Ishikawa (cell line): ENCODE data around the gene PLPP4.

Experiments used
- CREB1 ChIP-seq: IDR thresholded peaks from 2 replicates; pipeline ENCODE4 v1.6.1; 2012; ENCODE audit warnings: low read depth
- FOXM1 ChIP-seq: IDR thresholded peaks from 2 replicates; pipeline ENCODE4 v1.6.1; 2012; ENCODE audit warnings: low read depth, borderline replicate concordance
- RAD21 ChIP-seq: IDR thresholded peaks from 2 replicates; pipeline ENCODE4 v1.6.1; 2012; ENCODE audit warnings: low read depth
- TCF12 ChIP-seq: IDR thresholded peaks from 2 replicates; pipeline ENCODE4 v1.6.1; 2012; ENCODE audit warnings: low read depth
- TEAD4 ChIP-seq: IDR thresholded peaks from 2 replicates; pipeline ENCODE4 v1.6.1; 2012
- YY1 ChIP-seq: IDR thresholded peaks from 2 replicates; pipeline ENCODE4 v1.6.1; 2012; ENCODE audit warnings: low read depth
- ZBTB7A ChIP-seq: IDR thresholded peaks from 2 replicates; pipeline ENCODE4 v1.6.1; 2012; ENCODE audit warnings: low read depth
- TF ChIP-seq, protein P1 (sequence below): IDR thresholded peaks from 2 replicates; pipeline ENCODE4 v1.6.1; 2012
- TF ChIP-seq, protein P2 (sequence below): IDR thresholded peaks from 2 replicates; pipeline ENCODE4 v1.6.1; 2012

DNA sequence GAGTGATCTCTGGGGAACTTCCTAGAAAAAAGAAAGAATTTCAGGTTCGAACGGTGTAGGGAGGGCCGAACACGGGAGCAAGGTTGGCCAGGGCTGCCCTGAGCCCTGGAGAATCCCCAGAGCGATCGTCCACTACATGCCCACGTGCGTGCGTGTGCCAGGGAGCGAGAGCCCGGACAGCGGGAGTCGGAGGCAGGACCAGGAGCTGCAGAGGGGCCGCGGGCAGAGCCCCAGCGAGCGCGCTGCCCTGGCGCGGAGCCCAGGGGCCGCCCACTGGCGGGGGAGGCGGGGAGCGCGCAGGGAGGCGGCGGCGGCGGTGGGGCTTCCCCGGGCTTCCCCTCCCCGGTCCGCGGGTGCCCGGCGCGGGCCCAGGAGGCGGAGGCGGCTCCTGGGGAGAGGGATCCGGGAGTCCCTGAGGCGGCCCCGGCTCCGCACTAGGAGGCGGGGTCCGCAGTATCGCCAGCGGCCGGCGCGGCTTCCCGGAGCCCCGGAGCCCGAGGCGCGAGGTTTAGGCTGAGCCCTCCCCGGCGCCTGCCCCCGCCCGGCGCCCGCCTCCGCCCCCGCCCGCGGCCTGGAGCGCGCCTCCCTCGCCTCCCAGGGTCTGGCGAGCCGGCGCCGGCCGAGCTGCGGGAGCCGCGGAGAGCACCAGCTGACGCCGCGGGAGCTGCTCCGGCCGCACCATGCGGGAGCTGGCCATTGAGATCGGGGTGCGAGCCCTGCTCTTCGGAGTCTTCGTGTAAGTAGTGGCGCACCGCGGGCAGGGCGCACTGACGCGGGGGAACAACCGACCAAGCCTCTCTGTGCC is at the start of gene PLPP4:
- TF ChIP-seq RAD21, result no peak
- TF ChIP-seq YY1, result no peak
- TF ChIP-seq TEAD4, result no peak
- TF ChIP-seq, protein P1, sequence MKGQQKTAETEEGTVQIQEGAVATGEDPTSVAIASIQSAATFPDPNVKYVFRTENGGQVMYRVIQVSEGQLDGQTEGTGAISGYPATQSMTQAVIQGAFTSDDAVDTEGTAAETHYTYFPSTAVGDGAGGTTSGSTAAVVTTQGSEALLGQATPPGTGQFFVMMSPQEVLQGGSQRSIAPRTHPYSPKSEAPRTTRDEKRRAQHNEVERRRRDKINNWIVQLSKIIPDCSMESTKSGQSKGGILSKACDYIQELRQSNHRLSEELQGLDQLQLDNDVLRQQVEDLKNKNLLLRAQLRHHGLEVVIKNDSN, result no peak
- TF ChIP-seq, protein P2, sequence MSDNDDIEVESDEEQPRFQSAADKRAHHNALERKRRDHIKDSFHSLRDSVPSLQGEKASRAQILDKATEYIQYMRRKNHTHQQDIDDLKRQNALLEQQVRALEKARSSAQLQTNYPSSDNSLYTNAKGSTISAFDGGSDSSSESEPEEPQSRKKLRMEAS, result peak; percentile 70
- no peak for TF ChIP-seq FOXM1
- TF ChIP-seq ZBTB7A, result no peak
- no peak for TF ChIP-seq TCF12
- TF ChIP-seq CREB1, result no peak
